HL-60/S4 treated with phorbol 12-myristate 13-acetate at 8.2 ng/mL for 4 days and 3 days (cell line): ENCODE measurements around the gene TMBIM4.

Experiments
- in situ Hi-C: fragments of 300-500 bp; cut with MboI; formaldehyde crosslinking; loops from 2 replicates; pipeline ENCODE4 v1.15.0; 2022; ENCODE audit warnings: low sequenced_read_pairs

TMBIM4 gene

DNA sequence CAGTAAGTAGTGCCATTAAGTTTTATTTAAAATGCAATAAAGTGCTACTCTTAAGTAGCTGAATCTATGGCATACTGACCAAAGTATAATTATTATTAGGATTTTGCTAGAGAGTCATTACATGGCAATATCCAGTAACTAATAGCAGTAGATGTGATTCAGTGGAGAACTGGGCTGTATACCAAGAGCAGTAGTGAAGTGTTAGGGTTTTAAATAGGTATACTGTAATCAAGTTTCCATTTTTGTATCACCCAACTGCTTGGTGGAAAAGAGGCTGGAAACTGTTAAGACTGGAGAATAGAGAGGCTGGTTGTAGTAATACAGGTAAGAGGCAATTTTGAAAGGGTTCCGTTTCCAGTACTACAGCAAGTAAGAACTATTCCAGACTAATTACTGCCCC lies 25.9 kb downstream of the TMBIM4 start:
- in situ Hi-C loops, result no loop called here

DNA sequence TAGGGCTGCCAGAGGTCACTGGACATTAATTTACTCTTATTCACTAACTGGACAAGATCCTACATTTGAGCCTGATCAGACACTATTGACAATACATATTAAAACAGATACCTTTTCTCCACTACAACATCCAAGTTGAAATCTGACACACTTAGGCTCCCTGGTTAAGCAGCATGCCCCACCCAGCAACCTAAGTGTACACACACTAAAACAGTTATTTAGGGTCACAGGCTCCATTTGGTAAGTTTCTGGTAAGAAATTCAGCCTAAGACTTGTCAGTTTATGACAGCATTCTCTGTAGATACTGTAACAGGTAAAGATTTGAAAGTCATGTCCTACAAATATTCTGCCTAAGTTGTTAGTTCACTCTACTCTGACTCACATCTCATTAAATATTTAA lies 27.0 kb downstream of the TMBIM4 start:
- in situ Hi-C loops, result no loop called here

- in situ Hi-C loops, result no loop called here
These were observed 28.5 kb downstream of the TMBIM4 start for GRCh38 chr12:66141299-66141698.

- in situ Hi-C loops, result no loop called here
These were observed 29.1 kb downstream of the TMBIM4 start for GRCh38 chr12:66140731-66141130.

- in situ Hi-C loops, result no loop called here
These were observed 30.5 kb downstream of the TMBIM4 start for GRCh38 chr12:66139328-66139727.

- in situ Hi-C loops, result no loop called here
These were observed 31.9 kb downstream of the TMBIM4 start for GRCh38 chr12:66137937-66138336.

- in situ Hi-C loops, result no loop called here
These were observed 37.4 kb downstream of the TMBIM4 start for GRCh38 chr12:66132408-66132807.

- in situ Hi-C loops, result no loop called here
These were observed 38.6 kb downstream of the TMBIM4 start for GRCh38 chr12:66131067-66131688.

DNA sequence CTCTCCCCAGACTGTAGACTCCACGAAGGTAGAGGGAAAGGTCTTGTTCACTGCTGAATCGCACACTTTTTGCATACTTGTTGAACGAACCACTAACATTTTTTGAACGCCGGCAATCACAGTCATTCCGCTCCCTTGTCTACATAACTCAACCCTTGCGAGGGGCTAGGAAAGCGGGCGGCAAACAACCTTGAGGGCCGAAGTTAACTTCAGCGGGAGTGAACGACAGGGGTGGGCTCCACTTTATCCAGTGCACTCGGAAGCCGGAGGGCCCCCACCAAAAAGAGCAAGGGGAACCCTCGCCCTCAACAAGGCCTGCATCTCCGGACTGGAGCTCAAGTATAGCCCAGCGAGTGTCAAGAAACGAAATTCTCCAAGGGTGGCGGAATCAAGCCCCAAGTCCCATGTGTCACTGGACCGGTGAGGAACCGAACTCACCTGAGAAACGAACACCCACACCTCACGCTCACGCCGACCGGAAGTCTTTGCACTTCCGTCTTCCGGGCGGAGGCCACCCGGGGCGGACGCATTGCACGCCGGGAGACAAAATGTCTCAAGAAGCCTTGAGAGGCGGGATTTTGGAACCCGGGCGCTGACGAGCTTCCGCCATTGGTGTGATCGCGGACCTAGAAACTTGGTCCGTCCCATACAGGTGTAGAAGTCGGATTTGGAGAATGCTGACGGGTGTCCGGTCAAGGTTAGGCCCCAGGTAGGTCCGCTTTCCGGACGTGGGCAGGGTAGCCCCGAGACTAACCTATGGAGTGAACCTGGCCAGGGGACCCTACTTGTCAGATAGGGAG lies 39.3 kb downstream of the TMBIM4 start, which contains the start of gene LLPH:
LLPH (minus strand) TSS at position 484 of the 800 bp plus-strand sequence. CDS start 1,644 bp downstream, outside the sequence.
- in situ Hi-C loops, result no loop called here

- in situ Hi-C loops, result no loop called here
These were observed 39.9 kb downstream of the TMBIM4 start for GRCh38 chr12:66129934-66130266.

DNA sequence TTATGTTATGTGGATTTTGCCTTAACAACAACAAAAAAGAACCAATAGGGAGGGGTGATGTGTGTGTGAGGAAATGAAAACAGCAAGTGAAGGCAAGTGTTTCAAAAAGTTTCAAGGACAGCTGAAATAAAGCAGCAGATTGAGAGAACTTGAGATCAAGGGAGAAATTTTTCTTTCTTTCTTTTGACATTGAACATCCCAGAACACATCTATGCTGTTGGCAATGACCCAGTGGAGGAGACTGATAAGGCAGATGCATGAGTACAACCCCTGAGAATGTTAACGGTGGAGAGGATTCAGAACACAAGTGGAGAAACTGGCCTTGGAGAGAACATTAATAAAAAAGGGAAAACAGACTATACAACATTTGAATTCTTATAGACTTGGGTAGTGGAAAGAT lies 42.1 kb downstream of the TMBIM4 start:
- in situ Hi-C loops, result no loop called here

DNA sequence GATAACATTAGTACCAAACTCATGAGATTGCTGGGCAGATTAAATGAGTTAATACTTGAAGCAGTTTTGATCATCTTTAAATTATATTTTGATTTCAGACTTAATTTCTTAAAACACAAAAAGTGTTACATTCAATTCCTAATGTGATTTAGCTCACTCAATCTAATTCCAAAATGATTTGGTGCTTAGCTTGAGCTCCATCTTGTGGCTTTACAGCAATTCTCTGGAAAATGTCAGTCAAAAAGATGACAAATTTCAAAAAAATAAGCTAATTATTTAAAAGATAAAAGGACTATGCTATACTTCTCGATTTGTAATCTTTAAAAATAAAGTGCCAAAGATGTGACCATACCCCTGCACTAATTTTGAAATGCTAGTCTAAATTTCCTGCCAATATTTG lies 49.3 kb downstream of the TMBIM4 start:
- in situ Hi-C loops, result no loop called here

GRCh38 chr12:66119870-66120241 lies 49.9 kb downstream of the TMBIM4 start:
- in situ Hi-C loops, result no loop called here

GRCh38 chr12:66119229-66119869 lies 50.4 kb downstream of the TMBIM4 start:
- in situ Hi-C loops, result no loop called here

- in situ Hi-C loops, result no loop called here
These were observed 51.4 kb downstream of the TMBIM4 start for GRCh38 chr12:66118240-66118891.

DNA sequence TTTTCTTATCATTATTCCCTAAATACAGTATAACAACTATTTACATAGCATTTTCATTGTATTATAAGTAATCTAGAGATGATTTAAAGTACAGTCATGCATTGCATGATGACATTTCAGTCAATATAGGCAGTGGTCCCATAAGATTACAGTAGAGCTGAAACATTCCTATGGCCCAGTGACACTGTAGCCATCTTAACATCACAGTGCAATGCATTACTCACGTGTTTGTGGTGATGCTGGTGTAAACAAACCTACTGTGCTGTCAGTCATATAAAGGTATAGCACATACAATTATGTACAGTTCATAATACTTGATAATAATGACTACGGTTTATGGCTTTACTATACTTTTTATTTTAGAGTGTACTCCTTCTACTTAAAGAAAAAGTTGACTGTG lies 52.6 kb downstream of the TMBIM4 start:
- in situ Hi-C loops, result no loop called here

DNA sequence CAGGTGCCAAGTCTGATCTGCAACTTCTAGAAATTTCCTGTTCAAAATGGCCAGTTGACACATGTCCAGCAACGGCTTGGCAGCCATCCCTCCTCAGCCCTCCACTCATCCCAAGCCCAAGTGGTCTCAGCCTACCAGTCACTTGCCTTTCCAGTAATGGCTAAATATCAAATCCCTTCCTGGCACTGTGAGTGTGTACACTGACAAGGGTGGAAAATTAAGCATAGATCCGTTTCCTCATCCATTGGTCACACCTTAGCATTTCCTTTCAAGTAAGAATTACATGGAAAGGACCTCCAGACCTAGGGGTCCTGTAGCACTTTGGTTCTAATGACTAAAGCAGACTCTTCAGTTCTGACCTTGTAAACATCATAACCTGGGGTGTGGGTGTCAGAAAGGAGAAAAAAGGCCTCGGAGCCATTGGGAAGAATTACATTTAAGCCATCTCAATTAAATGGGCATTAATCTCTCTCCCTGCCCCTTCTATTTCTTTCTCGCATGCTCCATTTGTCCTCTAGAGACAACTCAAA lies 54.7 kb downstream of the TMBIM4 start:
- in situ Hi-C loops, result no loop called here

DNA sequence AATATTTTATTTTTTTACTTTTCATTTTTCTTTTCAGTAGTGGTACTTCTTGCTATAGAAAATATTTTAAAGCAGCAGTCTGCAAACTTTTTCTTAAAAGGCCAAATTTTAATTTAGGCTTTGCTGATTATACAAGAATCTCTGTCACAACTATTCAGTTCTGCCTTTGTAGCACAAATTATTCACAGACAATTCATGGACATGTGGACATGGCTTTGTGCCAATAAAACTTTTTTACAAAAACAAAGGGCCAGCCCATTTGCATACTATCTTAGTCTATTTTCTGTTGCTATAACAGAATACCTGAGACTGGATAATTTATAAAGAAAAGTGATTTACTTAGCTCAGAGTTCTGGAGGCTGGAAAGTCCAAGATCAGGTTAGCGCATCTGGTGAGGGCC lies 56.3 kb downstream of the TMBIM4 start:
- in situ Hi-C loops, result no loop called here

GRCh38 chr12:66111605-66112004 lies 58.2 kb downstream of the TMBIM4 start:
- in situ Hi-C loops, result no loop called here

DNA sequence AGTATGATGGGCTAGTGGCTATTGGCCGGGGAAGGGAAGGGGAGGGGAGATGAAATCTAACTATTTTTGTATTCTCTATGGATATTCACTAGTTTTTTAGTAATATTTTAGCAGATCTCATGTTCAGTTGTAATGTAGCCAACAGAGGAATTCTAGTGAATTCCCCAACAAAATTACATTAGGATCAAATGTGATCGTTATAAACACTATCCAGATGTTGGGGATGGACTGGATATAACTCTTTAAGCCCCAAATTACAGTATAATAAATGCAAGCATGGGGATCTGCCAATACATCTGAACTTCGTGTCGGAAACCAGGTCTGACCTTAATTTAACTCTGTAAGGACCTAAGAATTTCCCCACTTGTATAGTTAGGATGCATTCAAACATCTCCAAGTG lies 60.7 kb downstream of the TMBIM4 start:
- in situ Hi-C loops, result no loop called here

- in situ Hi-C loops, result no loop called here
These were observed 61.4 kb downstream of the TMBIM4 start for GRCh38 chr12:66108386-66108785.
